NB4 (cell line): ENCODE measurements around the gene IFI16.

Experiments used
- CTCF ChIP-seq: IDR thresholded peaks from one replicate; pipeline ENCODE4 v1.5.1; 2012; ENCODE audit warnings: low read depth, low read length
- POLR2A ChIP-seq: IDR thresholded peaks from 2 replicates; pipeline ENCODE4 v1.6.1; 2011; ENCODE audit warnings: mild to moderate bottlenecking; ENCODE audit not compliant: insufficient read length; ENCODE audit errors: extremely low read depth

GRCh38 chr1:159091180-159091560 lies 81.5 kb downstream of the IFI16 start:
- no peak for TF ChIP-seq CTCF
- no peak for TF ChIP-seq POLR2A
